CD4-positive, alpha-beta T cell treated with Interleukin-1 beta for 1 hour (primary cell): ENCODE measurements around the gene TGIF2.
A peak's percentile ranks its signal among the peaks of the same experiment; 100 is the strongest.

Experiments used
- DNase-seq, 2 donors: peaks; one replicate each; pipeline ENCODE4 v3.0.0-alpha.2; 2020 to 2022

TGIF2 gene

DNA sequence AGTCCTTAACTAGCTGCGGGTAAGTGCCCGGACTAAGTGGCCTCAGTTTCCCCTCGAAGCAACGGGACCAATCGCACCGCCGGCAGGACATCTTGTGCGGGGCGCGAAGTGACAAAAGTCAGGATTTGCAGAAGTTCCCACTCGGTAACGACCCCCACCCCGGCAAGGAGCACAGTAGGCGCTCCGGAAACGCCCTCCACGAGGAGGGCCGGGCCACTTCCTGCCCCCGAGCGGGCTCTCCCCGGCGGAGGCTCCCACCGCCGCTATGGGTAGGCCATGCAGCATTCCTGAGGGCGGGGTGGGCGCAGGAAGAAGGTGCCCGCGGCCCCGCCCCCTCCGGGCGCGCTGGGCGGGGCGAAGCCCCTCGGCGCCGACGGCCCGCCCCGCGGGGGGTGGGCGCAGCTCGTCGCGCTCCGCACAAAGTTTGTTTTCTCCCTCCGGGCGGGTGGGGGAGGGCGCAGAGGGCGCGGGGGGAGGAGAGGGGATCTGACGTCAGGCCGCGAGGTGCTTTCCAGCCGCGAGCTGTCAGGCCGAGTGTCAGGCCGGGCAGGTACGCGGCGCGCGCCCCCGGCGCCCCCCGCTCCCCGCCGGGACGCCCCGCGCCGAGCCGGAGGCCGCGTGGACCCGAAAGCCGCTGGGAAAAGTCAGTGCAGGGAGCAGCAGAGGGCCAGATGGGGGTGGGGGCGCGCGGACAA, at the start of gene TGIF2:
Gene TGIF2, plus strand, starts transcription at position 495 of the 695 bp plus-strand sequence. CDS start 5,178 bp downstream, outside the sequence.
- peak; percentile 94 to 95 for DNase-seq

DNA sequence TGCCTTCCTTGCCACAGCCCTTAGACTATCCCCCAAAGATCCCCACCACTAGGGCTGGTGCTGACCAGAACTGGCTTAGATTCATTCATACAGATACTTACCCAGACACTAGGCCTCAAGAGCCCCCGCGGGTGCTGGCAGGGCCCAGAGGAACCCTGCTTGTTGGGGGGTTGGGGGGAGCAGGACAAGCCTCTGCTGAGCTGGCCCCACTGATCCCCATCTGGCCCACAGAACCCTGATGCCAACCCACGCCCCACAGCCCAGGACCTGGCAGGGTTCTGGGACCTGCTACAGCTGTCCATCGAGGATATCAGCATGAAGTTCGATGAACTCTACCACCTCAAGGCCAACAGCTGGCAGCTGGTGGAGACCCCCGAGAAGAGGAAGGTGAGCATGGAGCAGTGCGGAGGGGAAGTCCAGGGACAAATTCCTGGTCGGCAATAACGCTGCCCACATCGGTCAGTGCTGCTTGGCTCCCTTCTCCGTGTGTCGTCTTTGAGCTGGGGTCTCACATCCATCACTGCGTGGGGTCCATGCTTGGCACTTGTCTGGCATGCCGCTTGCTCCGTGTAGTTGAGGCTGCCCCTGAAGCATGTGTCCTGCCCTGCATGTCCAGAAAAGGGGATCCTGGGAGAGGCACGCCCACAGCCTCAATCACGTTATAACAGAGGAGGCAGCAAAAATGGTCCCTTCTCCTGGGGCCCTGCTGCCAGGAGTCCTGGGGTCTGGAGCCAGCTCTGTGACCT, 47.6 kb upstream of the TGIF2 start:
- DNase-seq, result no peak

DNA sequence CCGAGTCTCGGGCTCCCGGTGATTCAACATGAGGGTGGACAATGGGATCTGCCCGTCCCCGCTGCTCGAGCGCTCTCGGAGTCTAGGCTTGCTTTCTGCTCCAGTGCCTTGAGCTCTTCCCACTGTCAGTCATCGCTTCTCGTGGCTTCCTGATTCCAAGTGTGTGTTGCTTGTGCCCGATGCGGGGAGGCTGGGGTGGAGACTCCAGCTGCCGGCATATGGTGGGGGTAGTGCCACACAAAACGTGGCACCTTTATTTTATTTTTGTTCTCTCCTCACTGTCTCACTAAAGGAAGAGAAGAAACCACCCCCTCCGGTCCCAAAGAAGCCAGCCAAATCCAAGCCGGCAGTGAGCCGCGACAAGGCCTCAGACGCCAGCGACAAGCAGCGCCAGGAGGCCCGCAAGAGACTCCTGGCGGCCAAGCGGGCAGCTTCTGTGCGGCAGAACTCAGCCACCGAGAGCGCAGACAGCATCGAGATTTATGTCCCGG, 46.8 kb upstream of the TGIF2 start:
- DNase-seq, result no peak

DNA sequence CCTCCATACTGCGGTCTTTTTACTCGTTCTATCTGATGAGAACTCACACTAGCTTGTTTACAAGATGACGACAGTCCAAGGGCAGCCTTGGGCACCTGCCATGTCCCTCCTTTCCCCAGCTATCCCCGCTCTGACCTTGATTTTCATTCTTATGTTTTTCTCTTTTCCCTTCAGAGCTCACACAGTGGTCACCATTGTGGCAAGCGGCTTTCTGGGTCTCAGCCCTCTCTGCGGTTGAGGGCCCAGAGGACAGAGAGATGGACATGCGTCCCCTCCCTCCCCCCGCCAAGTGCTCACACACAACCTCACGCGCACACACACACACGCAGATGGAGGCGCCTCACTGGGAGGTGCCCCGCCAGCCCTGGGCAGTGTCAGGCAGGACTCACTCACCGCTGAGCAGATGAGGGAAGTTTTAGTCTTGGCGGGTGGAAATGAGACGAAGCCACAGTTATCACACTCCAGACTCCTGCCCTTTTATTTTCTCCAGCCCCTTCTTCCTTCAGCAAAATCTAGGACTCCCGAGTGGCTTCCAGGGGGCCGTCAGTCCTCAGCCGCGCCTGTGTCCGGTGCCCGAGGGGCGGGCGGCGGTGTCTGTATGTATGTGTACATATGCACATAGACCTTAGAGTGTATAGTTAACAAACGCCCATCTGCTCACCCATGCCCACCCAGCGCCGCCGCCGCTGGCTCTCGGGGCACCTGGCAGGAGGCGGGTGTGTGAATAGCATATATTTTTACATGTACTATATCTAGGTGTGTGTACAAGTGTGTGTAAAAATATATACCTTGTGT, 45.9 kb upstream of the TGIF2 start:
- no peak for DNase-seq

DNA sequence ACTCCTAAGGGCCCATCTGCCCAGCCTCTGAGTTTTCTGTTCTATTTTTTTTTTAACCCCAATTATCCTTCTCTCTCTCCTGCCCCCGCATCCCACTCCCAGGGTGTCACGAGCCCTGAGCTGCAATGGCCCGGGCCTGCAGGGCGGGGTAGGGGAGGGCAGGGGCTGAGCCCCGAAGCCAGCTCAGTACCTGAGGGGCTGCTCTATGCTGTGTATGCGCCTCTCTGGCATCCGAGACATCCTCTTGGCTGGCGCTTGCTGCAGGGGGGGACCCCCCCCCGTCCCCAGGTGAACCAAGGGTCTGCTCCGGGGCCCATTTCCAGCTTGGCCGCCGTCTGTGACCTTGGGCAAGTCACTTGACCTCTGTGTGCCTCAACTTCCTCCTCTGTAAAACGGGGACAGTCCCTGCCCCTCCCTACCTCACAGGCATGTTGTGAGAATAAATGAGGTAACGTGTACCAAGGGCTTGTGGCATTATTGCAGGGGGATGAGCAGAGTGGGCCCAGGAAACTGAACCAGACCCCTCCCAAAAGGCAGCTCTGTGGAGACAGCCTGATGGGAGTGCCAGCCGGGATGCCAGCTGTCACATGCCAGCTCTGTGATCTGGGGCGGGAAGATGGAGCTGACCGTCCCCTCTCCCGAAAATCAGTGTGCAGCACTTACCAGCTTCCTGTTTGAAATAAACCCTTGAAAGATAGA, 45.1 kb upstream of the TGIF2 start:
- no peak for DNase-seq

DNA sequence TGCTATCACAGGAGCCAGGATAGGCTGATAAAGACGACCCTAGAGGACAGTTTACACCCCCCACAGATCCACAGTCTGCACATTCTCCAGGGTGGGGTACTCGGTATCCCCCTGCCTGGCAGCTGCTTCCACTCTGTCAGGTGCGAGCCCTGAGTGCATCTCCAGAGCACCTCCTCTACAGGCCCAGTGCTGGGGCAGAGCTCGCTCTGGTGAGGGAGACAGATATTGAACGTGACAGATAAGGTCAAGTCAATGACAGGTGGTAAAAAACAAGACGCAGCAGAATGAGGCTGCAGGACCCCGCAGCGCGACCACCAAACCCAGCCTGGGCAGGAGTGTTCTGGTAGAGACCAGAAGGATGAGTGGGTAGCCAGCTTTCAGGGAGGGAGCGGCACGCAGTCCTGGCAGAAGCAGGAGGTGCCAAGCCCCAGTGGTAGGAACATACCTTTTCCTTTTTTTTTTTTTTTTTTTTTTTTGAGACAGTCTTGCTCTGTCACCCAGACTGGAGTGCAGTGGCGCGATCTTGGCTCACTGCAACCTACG, 44.5 kb upstream of the TGIF2 start:
- no peak for DNase-seq

DNA sequence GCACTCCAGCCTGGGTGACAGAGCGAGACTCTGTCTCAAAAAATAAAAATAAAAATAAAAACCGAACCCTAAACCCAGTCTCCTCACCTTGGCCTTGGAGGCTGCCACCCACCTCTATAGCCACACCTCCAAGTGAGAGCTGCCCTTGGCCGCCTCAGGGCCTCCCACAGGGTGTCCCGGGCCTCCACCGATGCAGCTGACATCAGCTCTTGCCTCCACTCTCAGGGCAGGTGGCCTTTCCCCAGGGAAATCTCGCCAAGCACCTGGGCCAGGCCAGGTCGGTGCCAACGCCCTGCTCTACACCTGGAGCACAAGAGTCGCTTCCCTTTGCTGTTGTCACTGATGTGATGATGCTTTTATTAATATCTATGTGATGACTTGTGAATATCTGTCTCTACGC, 41.0 kb upstream of the TGIF2 start:
- no peak for DNase-seq

DNA sequence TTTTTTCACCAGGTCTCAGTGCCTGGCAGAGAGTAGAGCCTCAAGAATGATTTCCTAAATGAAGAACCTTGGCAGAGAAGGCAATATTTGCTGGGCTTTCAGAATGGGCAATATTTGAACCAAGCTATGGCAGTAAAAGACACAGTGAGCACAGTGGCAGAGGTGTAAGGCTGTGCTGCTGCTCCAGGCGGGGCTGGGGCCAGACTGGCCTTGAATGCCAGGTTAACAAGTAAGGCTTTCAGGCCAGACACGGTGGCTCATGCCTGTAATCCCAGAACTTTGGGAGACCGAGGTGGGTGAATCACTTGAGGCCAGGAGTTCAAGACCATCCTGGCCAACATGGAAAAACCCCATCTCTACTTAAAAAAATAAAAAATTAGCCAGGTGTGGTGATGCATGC, 40.6 kb upstream of the TGIF2 start:
- DNase-seq, result no peak

DNA sequence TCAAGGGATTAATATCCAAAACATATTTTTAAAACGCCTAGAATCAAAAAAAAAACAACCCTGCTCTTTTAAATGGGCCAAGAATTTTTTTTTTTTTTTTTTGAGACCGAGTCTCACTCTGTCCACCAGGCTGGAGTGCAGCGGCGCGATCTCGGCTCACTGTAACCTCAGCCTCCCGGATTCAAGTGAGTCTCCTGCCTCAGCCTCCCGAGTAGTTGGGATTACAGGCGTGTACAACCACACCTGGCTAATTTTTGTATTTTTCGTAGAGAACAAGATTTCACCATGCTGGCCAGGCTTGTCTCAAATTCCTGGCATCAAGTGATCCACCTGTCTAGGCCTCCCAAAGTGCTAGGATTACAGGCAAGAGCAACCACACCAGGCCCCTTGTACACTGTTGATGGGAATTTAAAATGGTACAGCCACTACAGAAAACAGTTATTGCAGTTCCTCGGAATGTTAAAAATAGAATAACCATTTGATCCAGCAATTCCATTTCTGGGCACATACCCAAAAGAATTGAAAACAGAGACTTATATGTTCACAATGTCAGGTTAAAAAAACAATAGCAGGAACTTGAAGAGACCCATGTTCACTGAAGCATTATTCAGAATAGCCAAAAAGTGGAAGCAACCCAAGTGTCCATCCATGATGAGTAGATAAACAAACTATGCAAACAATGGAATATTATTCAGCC, 35.2 kb upstream of the TGIF2 start:
- no peak for DNase-seq

DNA sequence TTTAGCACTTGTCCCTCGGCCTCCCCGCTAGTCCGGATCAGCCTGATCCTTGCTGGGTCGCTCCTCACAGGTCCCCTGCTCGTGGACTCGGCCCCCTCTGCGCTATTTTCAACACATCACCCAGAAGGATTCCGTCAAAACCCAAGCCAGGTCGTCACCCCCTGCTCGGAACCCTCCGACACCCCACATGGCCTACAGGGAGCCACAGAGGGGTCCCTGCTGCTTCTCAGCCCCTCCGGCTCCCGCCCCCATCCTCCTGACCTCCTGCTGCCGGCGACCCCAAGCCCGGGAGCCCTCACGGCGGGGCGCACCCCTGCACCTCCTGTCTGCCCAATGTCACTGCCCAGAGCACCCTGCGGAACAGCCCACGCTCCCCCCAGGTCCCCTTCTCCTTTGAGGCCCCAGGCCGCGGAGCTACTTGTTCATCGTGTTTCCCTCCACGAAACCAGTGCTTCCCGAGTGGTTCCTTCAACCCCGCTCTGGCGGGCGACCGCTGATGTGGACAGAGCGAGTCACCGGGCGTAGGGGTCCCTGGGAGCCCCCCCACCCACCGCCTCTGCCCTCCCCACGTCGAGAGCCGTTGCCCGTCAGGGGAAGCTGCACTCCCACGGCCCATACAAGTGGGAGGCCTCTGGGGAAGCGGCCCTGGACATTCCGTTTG, 32.7 kb upstream of the TGIF2 start:
- DNase-seq, result no peak

DNA sequence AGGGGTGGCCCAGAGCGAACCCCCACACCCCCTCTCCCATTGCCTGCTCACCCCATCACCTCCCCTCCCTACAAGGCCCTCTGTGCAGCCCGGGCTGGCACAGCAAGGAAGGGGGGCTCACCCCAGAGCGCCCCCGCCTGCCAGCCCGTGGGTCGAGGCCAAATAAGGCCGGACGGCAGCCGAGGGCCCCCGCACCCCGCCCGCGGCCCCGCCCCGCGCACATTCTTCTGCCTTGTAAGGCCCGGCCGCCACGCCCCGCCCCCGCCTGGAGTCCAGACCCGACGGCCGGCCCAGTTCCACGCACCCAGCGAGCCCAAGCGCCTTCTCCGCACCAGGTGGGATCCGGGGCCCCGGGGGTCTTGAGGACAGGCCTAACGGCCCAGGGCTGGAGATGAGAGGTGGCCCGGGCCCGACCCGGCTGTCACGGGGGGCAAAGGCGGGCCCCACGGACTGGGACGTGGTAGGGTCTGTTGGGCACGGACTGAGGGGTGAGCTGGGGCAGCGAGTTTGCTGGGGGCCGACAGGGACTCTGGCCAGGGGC, 32.1 kb upstream of the TGIF2 start, which contains the start of gene MYL9:
Gene MYL9, plus strand, starts transcription at position 293 of the 541 bp plus-strand sequence. CDS start 3,366 bp downstream, outside the sequence.
- DNase-seq, result peak in 1 of 2 donors; percentile 36

DNA sequence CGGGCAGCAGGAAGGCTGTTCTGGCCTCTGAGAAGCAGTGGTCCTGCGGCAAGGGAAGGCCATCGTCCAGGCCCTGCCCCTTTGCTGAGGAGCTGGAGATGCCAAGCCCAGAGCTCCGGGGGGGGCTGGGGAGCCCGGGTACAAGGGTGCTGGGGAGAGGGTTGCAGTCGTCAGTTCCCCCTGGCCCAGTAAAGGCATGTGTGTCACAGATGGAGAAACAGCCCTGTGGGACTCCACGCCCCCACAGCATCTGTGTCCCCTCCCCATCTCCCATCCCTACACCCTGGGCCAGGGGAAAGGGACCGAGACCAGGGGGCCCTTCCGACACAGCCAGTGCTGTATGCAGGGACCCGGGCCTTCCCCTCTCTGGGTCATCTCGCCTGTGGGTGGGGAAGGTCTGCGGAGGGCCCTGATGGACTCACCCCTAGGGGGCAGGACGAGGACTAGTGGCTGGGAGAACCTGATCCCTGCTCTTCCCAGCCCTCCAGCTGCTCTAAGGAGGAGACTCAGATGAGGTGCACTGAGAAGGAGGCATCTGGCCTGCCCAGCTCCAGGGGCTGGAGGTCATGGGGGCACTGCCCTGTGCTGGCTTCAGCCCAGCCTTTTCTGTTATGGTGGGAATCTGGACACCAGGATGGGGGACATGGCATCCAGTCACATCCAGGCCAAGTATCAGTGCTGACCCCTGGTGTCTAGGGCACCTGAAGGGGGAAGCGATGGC, 31.5 kb upstream of the TGIF2 start:
- no peak for DNase-seq

DNA sequence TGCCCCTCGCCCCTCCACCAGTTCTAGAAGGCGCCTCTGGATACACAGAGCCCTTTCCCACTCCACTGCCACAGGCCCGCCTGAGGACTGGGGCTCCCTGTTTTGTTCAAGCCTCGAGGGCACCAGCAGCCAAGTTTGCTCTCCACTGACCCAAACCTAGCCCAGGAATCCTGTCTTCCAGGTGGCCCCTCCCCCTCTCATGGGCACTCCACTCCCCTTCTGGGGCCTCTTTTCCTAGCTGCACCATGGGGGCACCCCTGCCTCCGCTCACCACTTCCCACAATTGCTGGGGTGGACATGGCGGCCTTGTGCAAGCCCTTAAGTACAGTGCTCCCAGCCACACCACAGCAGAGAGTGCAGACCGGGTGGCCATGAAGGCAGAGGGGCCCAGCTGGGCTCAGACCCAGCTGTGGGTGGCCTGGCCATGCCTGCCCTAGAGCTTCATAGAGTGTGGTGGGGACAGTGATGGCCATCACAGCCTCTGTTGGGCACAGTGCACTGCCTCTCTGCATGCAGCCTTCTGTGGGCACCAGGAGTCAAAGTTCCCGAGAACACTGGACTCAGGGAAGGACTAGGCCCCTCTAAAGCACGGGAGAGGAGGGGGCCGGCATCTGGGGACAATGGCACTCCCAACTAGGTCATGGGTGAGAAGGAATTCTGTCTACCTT, 30.7 kb upstream of the TGIF2 start:
- no peak for DNase-seq

DNA sequence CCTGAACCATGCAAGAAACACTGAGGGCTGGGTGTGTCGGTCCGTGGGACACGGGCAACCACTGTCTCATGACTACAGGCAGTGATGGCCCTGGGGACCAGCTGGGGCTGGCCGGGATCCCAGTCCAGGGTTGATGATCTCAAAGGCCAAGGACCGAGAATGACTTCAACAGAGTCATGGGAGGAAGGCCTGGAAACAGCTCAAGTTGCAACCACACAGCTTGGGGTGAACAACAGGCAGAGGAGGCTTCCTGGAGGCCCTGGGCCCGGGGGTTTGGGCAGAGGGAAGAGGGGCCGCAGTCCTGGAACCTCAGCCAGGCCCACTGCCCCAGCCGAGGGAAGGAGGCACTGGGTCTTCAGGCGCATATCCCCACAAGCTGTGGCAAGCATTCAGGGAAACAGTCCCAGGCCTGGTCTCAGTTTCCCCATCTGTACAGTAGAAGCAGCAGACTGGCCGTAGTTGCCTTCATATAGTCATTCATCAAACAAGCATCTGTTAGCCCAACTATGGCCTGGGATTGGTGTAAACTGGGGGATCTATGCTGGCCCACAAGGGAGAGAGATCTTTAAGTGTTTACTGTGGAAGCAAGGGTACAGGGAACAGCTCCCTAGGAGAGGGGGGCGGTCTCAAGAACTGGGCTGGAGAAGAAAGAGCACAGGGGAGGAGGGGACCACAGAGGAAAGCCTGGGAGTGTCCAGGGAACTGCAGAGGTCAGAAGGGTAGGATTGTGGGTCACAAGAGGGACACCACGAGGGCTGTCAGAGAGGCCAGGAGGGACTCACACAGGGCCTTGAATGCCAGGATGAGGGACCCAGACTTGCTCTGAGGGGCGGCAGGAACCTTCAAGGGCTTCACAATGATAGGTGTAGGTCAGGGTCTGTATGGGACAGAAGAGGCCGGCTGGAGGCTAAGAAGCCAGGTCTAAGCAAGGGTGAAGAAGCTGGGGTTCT, 29.9 kb upstream of the TGIF2 start:
- no peak for DNase-seq

DNA sequence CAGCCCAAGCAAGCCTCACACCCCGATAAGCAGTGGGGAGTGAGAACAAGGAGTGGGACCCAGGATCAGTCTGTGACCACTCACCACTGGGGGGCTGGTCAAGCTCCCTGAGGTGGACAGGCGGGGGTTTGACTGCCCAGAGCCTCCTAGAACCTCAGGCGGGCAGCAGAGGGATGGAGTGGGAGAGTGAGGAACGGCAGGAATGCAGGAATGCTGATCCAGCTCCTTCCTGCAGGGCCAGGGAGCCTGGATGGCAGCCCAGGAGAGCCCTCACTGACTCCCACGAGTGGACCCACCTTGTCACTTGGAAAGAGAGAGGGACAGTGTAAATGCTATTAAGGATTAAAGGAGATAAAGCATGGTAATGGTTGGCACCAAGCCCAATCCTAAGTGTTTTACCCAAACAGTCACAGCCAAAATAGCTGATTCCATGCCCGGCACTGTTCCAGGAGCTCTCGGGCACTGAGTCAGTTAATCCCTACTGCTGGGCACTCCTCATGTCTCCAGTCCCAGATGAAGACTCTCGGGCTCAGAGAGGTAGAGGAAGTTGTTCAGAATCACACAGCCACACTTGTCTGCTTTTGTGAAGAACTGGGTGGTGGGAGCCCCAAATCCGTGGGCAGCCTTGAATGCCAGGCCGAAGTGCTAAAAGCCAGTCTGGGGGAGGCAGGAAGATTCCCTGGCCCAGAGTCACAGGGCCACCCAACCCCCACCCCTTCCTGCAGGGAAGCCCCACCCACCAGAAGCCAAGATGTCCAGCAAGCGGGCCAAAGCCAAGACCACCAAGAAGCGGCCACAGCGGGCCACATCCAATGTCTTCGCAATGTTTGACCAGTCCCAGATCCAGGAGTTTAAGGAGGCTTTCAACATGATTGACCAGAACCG, 29.0 kb upstream of the TGIF2 start:
- no peak for DNase-seq

DNA sequence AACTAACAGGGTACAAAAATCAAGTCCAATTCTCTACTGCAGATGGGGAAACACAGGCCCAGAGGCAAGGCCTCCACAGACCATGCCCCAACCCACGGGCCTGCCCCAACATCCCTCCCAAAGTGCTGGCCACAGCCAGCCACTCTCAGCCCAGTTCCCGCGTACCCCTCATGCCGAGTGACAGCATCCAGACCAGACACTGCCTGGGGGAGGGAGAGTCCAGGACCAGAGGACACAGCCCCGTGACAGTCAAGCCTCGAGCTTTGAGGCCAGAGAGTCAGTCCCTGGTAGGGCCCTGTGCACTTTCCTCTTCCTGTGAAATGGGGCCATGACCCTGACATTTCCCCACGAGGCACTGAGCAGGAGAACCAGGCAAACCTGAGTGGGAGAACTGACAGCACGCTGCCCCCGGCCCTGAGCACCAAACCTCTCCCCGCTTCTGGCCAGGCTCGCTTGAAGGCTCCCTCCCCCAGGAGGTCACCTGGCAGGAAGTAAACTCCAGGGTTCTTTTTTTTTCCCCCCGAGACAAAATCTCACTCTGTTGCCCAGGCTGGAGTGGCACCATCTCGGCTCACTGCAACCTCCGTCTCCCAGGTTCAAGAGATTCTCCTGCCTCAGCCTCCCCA, 27.2 kb upstream of the TGIF2 start:
- DNase-seq, result no peak
